Parathyroid adenoma (tissue), 2 donors: ENCODE data around the gene EYA2.
A peak's percentile ranks its signal among the peaks of the same experiment; 100 is the strongest.

Experiments used
- H2AFZ ChIP-seq: fragments of 300-600 bp; sonication (generic); one replicate; pipeline ENCODE4 v1.7.0; 2017; ENCODE audit warnings: antibody characterized with exemption, mild to moderate bottlenecking
- H3K27ac ChIP-seq: fragments of 300-600 bp; sonication (generic); one replicate; pipeline ENCODE4 v1.7.0; 2017
- H3K27me3 ChIP-seq: fragments of 300-600 bp; sonication (generic); one replicate; pipeline ENCODE4 v1.7.0; 2017; ENCODE audit warnings: low read length; ENCODE audit not compliant: control insufficient read depth, insufficient read depth
- H3K36me3 ChIP-seq: fragments of 300-600 bp; sonication (generic); one replicate; pipeline ENCODE4 v1.7.0; 2017; ENCODE audit warnings: low read length; ENCODE audit not compliant: control insufficient read depth, insufficient read depth
- H3K4me1 ChIP-seq: fragments of 300-600 bp; sonication (generic); one replicate; pipeline ENCODE4 v1.7.0; 2017; ENCODE audit warnings: control low read depth
- H3K4me2 ChIP-seq: fragments of 300-600 bp; sonication (generic); one replicate; pipeline ENCODE4 v1.7.0; 2017; ENCODE audit warnings: low read length
- H3K4me3 ChIP-seq: fragments of 300-600 bp; sonication (generic); one replicate; pipeline ENCODE4 v1.7.0; 2017; ENCODE audit warnings: low read depth, low read length
- H3K79me2 ChIP-seq: fragments of 300-600 bp; sonication (generic); one replicate; pipeline ENCODE4 v1.7.0; 2017; ENCODE audit warnings: control low read depth
- H3K9ac ChIP-seq: fragments of 300-600 bp; sonication (generic); one replicate; pipeline ENCODE4 v1.7.0; 2017; ENCODE audit warnings: mild to moderate bottlenecking
- H3K9me3 ChIP-seq: fragments of 300-600 bp; sonication (generic); one replicate; pipeline ENCODE4 v1.7.0; 2017; ENCODE audit warnings: low read length; ENCODE audit not compliant: control insufficient read depth
- TF ChIP-seq, protein P1 (sequence below): fragments of 300-600 bp; sonication (generic); IDR thresholded peaks from one replicate; pipeline ENCODE4 v1.7.0; 2017; ENCODE audit warnings: antibody characterized with exemption, mild to moderate bottlenecking
- donor health status: primary hyperparathyroidism.

The EYA2 gene

DNA sequence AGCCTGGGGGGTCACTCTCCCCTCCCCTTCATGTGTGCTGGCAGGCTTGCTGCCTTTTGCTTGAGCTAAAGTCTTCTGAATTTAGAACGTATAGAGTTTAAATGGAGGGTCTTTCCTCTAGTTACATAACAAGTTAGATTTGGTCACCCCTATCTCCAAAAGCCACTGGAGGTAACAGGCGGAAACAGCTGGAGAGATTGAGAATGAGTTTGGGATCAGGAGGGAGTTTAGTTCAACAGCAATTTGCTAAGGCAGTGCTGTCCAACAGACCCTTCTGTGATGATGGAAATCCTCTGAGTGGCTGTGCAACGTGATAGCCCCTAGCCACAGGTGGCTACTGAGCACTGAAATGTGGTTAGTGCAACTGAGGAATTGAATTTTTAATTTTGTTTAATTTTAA lies 132.8 kb downstream of the EYA2 start:
- no peak overlapping the region for H3K4me3 ChIP-seq
- H3K9ac ChIP-seq: no peak overlapping the region
- H3K4me2 ChIP-seq: no peak overlapping the region
- no peaks in the 10 kb centered on the region for H3K27me3 ChIP-seq
- no peak overlapping the region for H2AFZ ChIP-seq
- no peak overlapping the region for H3K27ac ChIP-seq
- no peaks in the 10 kb centered on the region for H3K36me3 ChIP-seq
- H3K79me2 ChIP-seq: peaks cover 4% of the 10 kb centered on the region
- no peaks in the 10 kb centered on the region for H3K9me3 ChIP-seq
- TF ChIP-seq, protein P1, sequence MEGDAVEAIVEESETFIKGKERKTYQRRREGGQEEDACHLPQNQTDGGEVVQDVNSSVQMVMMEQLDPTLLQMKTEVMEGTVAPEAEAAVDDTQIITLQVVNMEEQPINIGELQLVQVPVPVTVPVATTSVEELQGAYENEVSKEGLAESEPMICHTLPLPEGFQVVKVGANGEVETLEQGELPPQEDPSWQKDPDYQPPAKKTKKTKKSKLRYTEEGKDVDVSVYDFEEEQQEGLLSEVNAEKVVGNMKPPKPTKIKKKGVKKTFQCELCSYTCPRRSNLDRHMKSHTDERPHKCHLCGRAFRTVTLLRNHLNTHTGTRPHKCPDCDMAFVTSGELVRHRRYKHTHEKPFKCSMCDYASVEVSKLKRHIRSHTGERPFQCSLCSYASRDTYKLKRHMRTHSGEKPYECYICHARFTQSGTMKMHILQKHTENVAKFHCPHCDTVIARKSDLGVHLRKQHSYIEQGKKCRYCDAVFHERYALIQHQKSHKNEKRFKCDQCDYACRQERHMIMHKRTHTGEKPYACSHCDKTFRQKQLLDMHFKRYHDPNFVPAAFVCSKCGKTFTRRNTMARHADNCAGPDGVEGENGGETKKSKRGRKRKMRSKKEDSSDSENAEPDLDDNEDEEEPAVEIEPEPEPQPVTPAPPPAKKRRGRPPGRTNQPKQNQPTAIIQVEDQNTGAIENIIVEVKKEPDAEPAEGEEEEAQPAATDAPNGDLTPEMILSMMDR: no peak
- H3K4me1 ChIP-seq: peaks cover 48% of the 10 kb centered on the region

DNA sequence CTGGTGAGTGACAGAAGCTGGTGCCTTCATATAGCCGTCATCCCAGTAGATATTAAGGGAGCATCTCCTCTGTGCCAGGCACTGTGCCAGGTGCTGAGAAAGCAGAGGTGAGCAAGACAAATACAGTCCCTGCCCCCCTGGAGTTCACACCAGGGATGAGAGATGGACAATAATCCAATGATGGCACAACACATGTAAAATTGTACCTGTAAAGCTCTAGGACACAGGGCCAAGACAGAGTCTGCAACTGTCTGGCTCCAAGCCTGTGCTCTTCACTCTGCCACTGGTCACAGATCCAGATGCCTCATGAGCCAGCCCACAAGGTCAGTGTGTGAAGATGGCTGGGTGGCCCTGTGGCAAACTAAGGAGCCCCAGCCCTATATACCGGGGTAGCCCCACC lies 133.8 kb downstream of the EYA2 start:
- Histone ChIP-seq H3K4me1 (peaks cover 56% of the 10 kb centered on the region), H3K79me2 (peaks cover 4% of the 10 kb centered on the region), H3K27me3 (no peaks in the 10 kb centered on the region), H3K4me2 (no peak overlapping the region), H3K27ac (no peak overlapping the region), H3K9ac (no peak overlapping the region), H3K36me3 (no peaks in the 10 kb centered on the region), H3K9me3 (no peaks in the 10 kb centered on the region), H3K4me3 (no peak overlapping the region), H2AFZ (no peak overlapping the region)
- TF ChIP-seq, protein P1: no peak

DNA sequence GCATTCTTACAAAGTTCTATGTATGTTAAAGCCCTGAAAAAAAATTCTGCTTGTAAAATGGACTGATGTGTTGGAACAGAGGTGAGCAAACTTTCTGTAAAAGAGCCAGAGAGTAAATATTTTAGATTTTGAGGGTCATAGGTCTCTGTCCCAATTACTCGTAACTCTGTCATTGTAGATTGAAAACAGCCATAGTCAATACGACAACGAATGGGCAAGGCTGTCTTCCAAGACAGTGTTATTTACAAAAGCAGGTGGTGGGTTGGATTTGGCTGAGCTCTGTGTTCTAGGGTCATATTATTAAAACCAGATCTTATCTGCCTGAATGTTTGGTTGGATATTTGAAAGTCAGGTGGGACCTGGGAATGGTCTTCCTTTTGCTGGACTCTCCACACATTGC lies 135.2 kb downstream of the EYA2 start:
- Histone ChIP-seq H3K4me1 (peaks cover 56% of the 10 kb centered on the region), H2AFZ (no peak overlapping the region), H3K27ac (peak overlapping the region; percentile 82), H3K4me3 (no peak overlapping the region), H3K27me3 (no peaks in the 10 kb centered on the region), H3K9me3 (no peaks in the 10 kb centered on the region), H3K79me2 (no peaks in the 10 kb centered on the region), H3K4me2 (no peak overlapping the region), H3K9ac (no peak overlapping the region), H3K36me3 (no peaks in the 10 kb centered on the region)
- TF ChIP-seq, protein P1: no peak

DNA sequence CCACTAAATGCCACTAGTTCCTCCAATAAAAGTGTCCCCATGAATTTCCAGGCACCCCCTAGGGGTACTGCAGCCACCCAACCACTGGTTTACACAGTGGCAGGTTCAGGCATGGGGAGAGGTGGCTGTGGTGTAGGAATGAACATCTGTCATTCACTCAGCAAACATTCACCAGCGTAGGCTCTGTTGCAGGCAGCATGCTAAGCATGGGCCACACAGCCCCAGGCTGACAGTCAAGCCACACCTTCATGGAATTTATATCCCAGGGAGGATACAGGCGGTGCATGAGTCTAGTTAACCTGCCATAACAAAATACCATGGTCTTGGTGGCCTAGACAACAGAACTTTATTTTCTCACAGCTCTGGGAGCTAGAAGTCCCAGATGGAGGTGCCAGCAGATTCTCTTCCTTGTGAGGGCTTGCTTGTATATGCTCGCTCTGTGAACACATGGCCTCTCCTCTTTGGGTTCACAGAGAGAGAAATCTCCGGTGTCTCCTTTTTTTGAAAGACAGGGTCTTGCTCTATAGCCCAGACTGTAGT lies 135.7 kb downstream of the EYA2 start:
- Histone ChIP-seq H3K4me2 (no peak overlapping the region), H3K9ac (no peak overlapping the region), H2AFZ (no peak overlapping the region), H3K79me2 (no peaks in the 10 kb centered on the region), H3K27me3 (no peaks in the 10 kb centered on the region), H3K36me3 (no peaks in the 10 kb centered on the region), H3K27ac (peak overlapping the region; percentile 82), H3K4me3 (no peak overlapping the region), H3K4me1 (peaks cover 59% of the 10 kb centered on the region), H3K9me3 (no peaks in the 10 kb centered on the region)
- TF ChIP-seq, protein P1: no peak

DNA sequence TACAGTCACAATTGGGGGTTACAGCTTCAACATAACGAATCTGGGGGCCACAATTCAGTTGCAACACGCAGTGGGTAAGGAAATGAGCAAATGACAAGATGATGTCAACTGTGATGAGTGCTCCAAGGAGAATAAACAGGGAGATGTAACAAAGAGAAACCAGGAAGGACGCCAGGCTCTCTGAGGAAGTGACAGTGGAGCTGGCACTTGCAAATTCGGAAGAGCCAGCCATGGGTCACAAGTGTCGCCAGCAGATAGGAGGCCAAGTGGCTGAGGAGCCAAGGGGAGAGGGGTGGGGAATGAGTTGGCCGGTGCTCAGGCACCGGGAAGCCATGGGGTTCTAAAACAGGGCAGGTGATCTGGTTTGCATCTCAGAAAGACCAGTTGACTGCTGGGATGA lies 136.4 kb downstream of the EYA2 start:
- peak overlapping the region; percentile 82 for H3K27ac ChIP-seq

More for the DNA sequence above, 136.4 kb downstream of the EYA2 start:
- Histone ChIP-seq H3K4me3 (no peak overlapping the region), H3K79me2 (no peaks in the 10 kb centered on the region), H3K4me1 (peaks cover 63% of the 10 kb centered on the region), H3K36me3 (no peaks in the 10 kb centered on the region), H3K9ac (no peak overlapping the region), H3K9me3 (no peaks in the 10 kb centered on the region), H3K27me3 (no peaks in the 10 kb centered on the region), H2AFZ (peak overlapping the region; percentile 18), H3K4me2 (no peak overlapping the region)
- TF ChIP-seq, protein P1: no peak
